NCI-H748 (cell line): ENCODE data around the gene COPS6.

ENCODE experiments used
- DNase-seq: peaks from one replicate; lab custom pipeline; 2025; ENCODE audit not compliant: unreplicated experiment; lab: John Stamatoyannopoulos, UW

COPS6 gene

GRCh38 chr7:100079024-100079560 is 9.7 kb upstream of the COPS6 start:
- no peak for DNase-seq

GRCh38 chr7:100080907-100081534 is 7.7 kb upstream of the COPS6 start:
- DNase-seq, result peak; percentile 81

- peak; percentile 98 for DNase-seq
These were observed 7.2 kb upstream of the COPS6 start, which contains the start of gene ZNF3 for GRCh38 chr7:100081535-100082102. ZNF3 (minus strand) TSS chr7:100081723; CDS start chr7:100077357, 4,366 bp downstream.

- no peak for DNase-seq
These were observed 5.8 kb upstream of the COPS6 start for GRCh38 chr7:100082978-100083377.

GRCh38 chr7:100085515-100085914 is 3.3 kb upstream of the COPS6 start:
- DNase-seq, result no peak

GRCh38 chr7:100087055-100087750 is 1.6 kb upstream of the COPS6 start:
- DNase-seq, result no peak

GRCh38 chr7:100088095-100088620 is 611 bp upstream of the COPS6 start:
- DNase-seq, result no peak

- no peak for DNase-seq
These were observed 858 bp downstream of the COPS6 start for GRCh38 chr7:100089458-100090196.

- peak; percentile 28 for DNase-seq
These were observed 2.0 kb downstream of the COPS6 start for GRCh38 chr7:100090527-100091410.

- peak; percentile 48 for DNase-seq
These were observed 2.8 kb downstream of the COPS6 start for GRCh38 chr7:100091411-100092181.

GRCh38 chr7:100093054-100093453 is 4.3 kb downstream of the COPS6 start:
- DNase-seq, result no peak

- DNase-seq, result no peak
These were observed 4.7 kb downstream of the COPS6 start for GRCh38 chr7:100093498-100093897.

- no peak for DNase-seq
These were observed 5.2 kb downstream of the COPS6 start for GRCh38 chr7:100093925-100094486.

GRCh38 chr7:100095289-100095688 is 6.5 kb downstream of the COPS6 start:
- no peak for DNase-seq

GRCh38 chr7:100095704-100096103 is 6.9 kb downstream of the COPS6 start:
- DNase-seq, result no peak

- DNase-seq, result no peak
These were observed 10.1 kb downstream of the COPS6 start for GRCh38 chr7:100098913-100099312.

GRCh38 chr7:100099452-100099851 is 10.7 kb downstream of the COPS6 start:
- DNase-seq, result no peak

GRCh38 chr7:100100420-100101015 is 11.7 kb downstream of the COPS6 start:
- peak; percentile 98 for DNase-seq
